Measurements from ENCODE around the gene CYP4V2.
A peak's percentile ranks its signal among the peaks of the same experiment; 100 is the strongest.

The CYP4V2 gene

DNA sequence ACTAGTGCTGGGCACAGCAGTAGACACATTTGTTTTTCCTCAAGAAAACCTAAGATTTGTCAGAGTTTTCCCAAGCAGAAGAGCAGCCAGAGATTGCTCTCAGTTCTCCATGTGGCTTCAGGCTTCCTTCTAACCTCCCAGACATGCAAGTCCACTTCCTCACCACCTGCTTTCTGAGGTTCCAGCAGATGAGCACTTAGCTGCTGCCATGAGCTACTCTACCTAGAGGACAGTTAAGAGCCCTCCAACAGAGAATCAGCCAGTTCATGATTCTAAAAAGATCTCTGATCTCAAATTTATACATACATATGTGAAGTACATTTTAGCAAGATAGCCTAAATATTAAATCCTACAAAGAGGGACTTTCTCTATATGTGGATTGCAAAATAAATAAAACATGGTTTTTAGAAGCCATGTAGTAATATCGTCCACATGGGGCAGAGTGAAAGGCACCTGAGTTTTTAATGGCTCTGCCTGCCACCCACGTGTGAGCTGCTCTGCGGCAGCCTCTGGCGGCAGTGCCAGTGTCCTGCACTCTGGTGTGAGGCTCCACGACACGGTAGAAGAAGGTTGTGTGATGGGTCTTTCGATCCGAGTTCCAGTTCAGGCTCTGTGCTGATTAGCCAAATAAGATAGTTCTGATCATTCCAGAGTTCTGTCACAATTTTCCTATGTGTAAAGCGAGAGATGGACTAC is 10.3 kb downstream of the CYP4V2 start:
- Mint-ChIP-seq H3K36me3 (ENCODE audit: low read depth) (peaks cover 18% of the 10 kb centered on the region), H3K27ac (no peak overlapping the region), H3K27me3 (no peaks in the 10 kb centered on the region), H3K4me3 (no peak overlapping the region), H3K4me1 (ENCODE audit: low read depth) (peaks cover 10% of the 10 kb centered on the region), H3K9me3 (no peaks in the 10 kb centered on the region)
- peak; percentile 58 for DNase-seq

DNA sequence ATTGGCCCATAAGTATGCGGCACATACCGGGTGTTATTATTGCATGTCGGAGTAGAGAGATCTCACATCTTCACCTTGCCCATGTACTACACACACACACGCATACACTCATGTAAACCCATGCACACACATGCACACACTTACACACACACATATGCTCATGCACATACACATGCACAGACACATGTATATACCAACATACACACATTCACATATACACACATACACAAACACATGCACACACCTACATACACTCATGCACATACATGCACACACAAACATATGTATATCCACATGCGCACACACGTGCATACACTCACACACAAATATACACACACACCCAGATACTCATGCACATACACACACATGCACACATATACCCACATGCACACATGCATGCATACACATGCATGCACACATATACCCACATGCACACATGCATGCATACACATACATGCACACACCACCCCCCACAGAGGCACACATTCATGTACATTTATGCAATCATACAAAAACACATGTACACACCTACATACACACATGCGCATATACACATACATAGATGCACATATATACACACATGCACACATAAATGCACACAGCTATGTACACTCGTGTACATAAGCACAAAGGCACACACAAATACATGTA is 11.2 kb downstream of the CYP4V2 start:
- Mint-ChIP-seq H3K36me3 (ENCODE audit: low read depth) (peaks cover 11% of the 10 kb centered on the region), H3K27me3 (no peaks in the 10 kb centered on the region), H3K9me3 (no peaks in the 10 kb centered on the region), H3K4me3 (no peak overlapping the region), H3K27ac (no peak overlapping the region), H3K4me1 (ENCODE audit: low read depth) (peaks cover 8% of the 10 kb centered on the region)
- DNase-seq = no peak

DNA sequence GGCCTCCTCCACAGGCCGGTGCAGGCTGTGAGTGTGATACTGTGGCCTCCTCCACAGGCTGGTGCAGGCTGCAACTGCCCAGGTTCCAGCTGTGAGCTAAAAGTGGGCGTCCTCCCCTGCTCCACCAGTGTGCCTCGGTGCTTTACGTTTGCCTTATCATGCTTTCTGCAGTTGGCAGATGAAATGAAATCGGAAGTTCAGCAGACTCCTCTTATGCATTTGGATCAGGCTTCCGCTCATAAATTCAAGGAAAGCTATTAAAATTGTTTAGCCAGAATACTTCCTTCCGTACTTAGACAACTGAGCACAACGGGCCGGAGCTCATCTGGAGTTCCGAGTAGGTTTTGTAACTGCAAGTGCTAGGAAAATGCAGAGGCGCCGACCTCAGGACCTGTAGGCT is 12.0 kb downstream of the CYP4V2 start:
- Mint-ChIP-seq H3K4me3 (no peak overlapping the region), H3K9me3 (no peaks in the 10 kb centered on the region), H3K4me1 (ENCODE audit: low read depth) (peaks cover 8% of the 10 kb centered on the region), H3K36me3 (ENCODE audit: low read depth) (peaks cover 6% of the 10 kb centered on the region), H3K27ac (no peak overlapping the region), H3K27me3 (no peaks in the 10 kb centered on the region)
- DNase-seq = no peak

DNA sequence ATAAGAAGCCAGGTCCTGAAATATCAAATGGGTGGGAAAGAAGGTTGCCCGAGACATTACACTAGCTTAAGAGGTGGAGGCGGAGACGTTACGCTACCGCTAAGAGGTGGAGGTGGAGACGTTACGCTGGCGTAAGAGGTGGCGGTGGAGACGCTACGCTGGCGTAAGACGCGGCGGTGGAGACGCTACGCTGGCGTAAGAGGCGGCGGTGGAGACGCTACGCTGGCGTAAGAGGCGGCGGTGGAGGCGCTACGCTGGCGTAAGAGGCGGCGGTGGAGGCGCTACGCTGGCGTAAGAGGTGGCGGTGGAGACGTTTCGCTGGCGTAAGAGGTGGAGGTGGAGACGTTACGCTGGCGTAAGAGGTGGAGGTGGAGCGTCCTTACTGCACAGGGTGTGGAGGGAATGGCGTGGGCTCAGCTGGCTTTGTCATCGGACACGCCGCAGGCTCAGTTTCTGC is 12.8 kb downstream of the CYP4V2 start:
- no peak for DNase-seq
- Mint-ChIP-seq H3K27me3 (no peaks in the 10 kb centered on the region), H3K36me3 (ENCODE audit: low read depth) (peaks cover 13% of the 10 kb centered on the region), H3K27ac (peak overlapping the region; percentile 4), H3K4me1 (ENCODE audit: low read depth) (peaks cover 8% of the 10 kb centered on the region), H3K9me3 (peaks cover 2% of the 10 kb centered on the region), H3K4me3 (no peak overlapping the region)

DNA sequence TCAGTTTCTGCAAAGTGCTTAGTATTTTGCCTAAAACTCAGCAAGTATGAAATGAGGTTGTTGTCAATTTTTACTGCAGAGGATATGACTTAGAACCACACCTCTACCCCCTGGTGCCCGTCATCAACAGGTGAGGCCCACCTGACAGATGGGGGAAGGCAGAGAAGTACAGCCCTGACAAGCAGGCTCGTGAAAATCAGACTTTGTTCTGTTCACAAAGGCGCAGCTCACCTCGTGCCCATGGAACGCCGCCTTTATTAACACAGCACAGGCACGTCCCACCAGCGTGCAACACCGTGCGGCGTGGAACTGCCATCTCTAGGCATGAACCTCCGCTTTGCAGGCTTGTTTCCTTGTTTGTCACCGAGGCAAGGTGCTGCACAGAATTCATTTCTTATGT is 13.3 kb downstream of the CYP4V2 start:
- H3K4me1 Mint-ChIP-seq (ENCODE audit: low read depth) = peaks cover 8% of the 10 kb centered on the region
- peaks cover 4% of the 10 kb centered on the region for H3K9me3 Mint-ChIP-seq
- no peaks in the 10 kb centered on the region for H3K27me3 Mint-ChIP-seq
- H3K4me3 Mint-ChIP-seq = no peak overlapping the region
- DNase-seq = no peak
- no peak overlapping the region for H3K27ac Mint-ChIP-seq
- H3K36me3 Mint-ChIP-seq (ENCODE audit: low read depth) = peaks cover 18% of the 10 kb centered on the region

DNA sequence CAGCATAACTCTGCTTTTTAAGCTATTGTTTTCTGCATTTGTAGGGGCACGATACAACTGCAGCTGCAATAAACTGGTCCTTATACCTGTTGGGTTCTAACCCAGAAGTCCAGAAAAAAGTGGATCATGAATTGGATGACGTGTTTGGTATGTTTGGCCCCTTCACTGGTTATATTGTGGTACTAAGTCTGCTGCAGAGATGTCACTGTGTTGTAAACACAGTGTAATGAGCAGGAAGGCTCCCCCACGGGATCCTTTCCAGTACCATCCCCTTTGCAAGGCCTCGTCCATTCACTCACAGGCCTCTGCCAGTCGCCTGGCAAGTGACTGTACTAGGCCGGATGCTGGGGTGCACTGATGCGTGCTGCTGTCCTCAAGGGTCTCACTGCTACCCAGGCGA is 13.8 kb downstream of the CYP4V2 start:
- H3K4me1 Mint-ChIP-seq (ENCODE audit: low read depth) = peaks cover 8% of the 10 kb centered on the region
- DNase-seq = no peak
- H3K36me3 Mint-ChIP-seq (ENCODE audit: low read depth) = peaks cover 23% of the 10 kb centered on the region
- no peaks in the 10 kb centered on the region for H3K27me3 Mint-ChIP-seq
- H3K4me3 Mint-ChIP-seq = no peak overlapping the region
- no peak overlapping the region for H3K27ac Mint-ChIP-seq
- peaks cover 4% of the 10 kb centered on the region for H3K9me3 Mint-ChIP-seq

DNA sequence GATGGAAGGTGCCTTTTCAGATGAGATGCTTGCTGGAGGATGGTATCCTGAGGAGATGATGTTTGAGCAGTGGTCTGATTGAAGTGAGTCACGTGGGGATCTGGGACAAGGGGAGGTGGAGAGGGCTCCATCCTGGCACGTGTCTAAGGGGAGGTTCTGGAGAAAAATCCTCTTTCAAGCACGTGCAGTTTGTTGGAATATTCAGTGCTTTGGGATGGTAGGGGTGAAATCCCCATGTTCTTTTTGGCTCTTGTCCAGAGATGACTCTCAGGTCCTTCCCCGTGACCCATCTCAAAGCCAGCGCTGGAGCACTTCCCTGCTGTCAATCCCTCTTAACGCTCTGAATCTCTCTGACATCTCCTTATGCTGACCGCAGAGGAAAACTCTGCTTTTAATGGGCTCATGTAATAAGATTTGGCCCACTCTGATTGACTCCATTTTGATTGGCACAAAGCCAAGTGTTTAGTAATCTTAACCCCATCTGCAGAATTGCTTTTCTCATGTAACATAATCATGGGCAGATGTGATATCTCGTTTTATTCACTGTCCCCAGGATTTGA is 25.2 kb downstream of the CYP4V2 start:
- Mint-ChIP-seq H3K36me3 (ENCODE audit: low read depth) (peaks cover 10% of the 10 kb centered on the region), H3K9me3 (peaks cover 2% of the 10 kb centered on the region), H3K27ac (no peak overlapping the region), H3K27me3 (no peaks in the 10 kb centered on the region), H3K4me1 (ENCODE audit: low read depth) (no peaks in the 10 kb centered on the region), H3K4me3 (no peak overlapping the region)
- DNase-seq = no peak

DNA sequence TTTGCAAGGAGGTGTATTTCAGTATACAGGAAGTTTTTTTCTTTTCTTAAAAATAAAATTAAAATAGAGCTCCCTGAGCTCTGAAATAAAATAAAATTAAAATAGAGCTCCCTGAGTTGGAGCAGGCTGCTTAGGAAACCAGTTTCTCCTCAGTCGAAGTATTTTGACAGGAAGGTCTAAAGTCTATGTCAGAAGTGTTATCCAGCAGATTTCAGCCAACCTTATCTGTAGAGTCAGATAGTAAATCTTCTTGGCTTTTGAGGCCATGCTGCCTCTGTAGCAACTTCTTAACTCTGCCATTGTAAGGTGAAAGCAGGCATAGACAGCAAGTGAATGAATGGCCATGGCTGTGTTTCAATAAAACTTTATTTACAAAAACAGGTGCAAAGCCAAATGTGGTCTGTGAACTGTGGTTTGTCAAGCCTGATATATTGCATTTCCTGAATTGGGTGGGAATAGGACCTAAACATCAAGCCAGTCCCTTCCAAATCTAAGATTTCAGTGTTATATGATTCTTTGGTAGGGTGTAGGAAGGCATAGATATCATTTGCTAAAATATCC is 26.4 kb downstream of the CYP4V2 start:
- Mint-ChIP-seq H3K27ac (no peak overlapping the region), H3K27me3 (no peaks in the 10 kb centered on the region), H3K36me3 (ENCODE audit: low read depth) (no peaks in the 10 kb centered on the region), H3K4me3 (no peak overlapping the region), H3K4me1 (ENCODE audit: low read depth) (no peaks in the 10 kb centered on the region), H3K9me3 (peaks cover 2% of the 10 kb centered on the region)
- DNase-seq = no peak

DNA sequence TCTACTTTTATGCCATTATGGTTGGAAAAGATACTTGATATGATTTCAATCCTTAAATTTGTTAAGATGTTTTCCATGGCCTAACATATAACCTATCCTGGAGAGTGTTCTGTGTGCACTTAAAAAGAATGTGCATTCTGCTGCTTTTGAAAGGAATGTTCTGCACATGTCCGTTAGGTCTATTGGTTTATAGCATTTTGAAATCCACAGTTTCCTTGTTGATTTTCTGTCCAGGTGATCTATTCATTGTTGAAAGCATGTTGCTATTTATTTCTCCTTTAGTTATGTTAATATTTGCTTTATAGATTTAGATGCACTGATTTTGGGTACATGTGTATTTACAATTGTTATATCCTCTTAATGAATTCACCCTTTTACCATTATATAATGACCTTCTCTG is 30.3 kb downstream of the CYP4V2 start:
- Mint-ChIP-seq H3K36me3 (ENCODE audit: low read depth) (peaks cover 23% of the 10 kb centered on the region), H3K4me3 (no peak overlapping the region), H3K27ac (no peak overlapping the region), H3K9me3 (peaks cover 25% of the 10 kb centered on the region), H3K4me1 (ENCODE audit: low read depth) (no peaks in the 10 kb centered on the region), H3K27me3 (no peaks in the 10 kb centered on the region)
- no peak for DNase-seq

DNA sequence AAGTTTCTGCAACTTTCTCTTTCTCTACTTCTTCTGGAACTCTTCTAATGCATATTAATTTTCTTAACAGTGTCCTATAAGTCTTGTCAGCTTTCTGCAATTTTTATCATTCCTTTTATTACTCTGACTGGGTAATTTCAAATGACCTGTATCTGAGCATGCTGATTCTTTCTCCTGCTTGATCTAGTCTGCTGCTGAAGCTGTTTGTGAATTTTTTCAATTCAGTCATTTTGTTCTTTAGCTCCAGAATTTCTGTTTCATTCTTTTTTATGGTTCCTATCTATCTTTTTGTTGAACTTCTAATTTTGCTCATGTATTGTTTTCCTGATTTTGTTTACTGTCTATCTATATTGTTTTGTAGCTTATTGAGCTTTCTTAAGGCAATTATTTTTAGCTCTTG is 34.5 kb downstream of the CYP4V2 start:
- Mint-ChIP-seq H3K27me3 (no peaks in the 10 kb centered on the region), H3K36me3 (ENCODE audit: low read depth) (peaks cover 23% of the 10 kb centered on the region), H3K4me1 (ENCODE audit: low read depth) (no peaks in the 10 kb centered on the region), H3K9me3 (peaks cover 23% of the 10 kb centered on the region), H3K4me3 (no peak overlapping the region), H3K27ac (no peak overlapping the region)
- DNase-seq = no peak

DNA sequence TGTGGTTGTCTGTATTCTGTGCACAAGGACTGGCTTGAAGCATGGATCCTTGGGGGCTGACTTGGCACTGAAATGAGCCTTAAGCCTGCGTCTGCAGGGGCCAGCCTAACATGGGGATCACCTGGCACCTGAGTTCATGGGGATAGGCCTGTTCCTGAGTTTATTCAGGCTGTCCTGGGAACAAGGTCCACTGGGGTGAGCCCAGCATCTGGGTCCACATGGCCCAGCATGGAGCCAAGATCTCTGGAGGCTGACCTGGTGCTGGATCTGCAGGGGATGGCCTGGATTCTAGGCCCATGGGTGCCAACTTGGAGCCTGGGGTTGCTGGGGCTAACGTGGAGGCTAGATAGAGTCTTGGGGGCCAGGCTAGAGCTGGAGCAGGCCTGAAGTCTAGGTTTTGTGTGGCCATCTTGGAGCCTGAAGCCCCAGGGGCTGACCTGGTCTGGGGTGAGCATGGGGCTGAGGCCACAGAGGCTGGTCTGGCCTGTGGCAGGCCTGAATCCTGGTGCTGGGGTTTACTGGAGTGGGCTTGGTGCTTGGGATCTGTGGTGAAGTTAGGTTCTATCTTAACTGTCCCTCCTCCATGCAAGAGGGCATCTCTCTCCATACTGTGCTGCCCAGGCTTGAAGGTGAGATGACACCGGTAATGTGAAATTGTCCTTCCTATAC is 35.3 kb downstream of the CYP4V2 start:
- no peak for DNase-seq
- peaks cover 23% of the 10 kb centered on the region for H3K9me3 Mint-ChIP-seq
- H3K4me1 Mint-ChIP-seq (ENCODE audit: low read depth) = no peaks in the 10 kb centered on the region
- H3K36me3 Mint-ChIP-seq (ENCODE audit: low read depth) = peaks cover 23% of the 10 kb centered on the region
- no peak overlapping the region for H3K27ac Mint-ChIP-seq
- no peak overlapping the region for H3K4me3 Mint-ChIP-seq
- H3K27me3 Mint-ChIP-seq = no peaks in the 10 kb centered on the region

DNA sequence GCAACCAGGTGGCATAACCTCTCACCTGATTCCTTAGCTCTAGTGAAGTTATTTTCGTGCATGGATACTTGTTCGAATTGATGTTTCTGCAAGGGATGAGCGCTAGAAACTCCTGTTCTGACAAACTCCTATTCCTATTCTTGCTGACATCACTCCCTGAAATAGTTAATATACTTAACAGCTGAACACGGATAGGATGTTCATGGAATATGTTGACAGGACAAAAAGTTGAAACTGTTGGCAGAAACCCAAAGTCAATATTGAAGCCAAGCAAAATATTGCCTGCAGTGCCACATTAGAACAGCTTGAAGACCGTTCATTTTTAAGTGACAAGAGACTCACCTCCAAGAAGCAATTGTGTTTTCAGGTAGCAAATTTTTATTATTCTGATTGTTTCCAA is 35.9 kb downstream of the CYP4V2 start, which contains the start of gene KLKB1:
TSS of gene KLKB1 (plus strand) at position 287 of the 400 bp plus-strand sequence. CDS start 689 bp downstream, outside the sequence.
- Mint-ChIP-seq H3K9me3 (peaks cover 23% of the 10 kb centered on the region), H3K36me3 (ENCODE audit: low read depth) (peaks cover 23% of the 10 kb centered on the region), H3K27me3 (no peaks in the 10 kb centered on the region), H3K27ac (no peak within 1 kb of the TSS), H3K4me1 (ENCODE audit: low read depth) (no peaks in the 10 kb centered on the region), H3K4me3 (no peak within 1 kb of the TSS)
- DNase-seq = no peak

DNA sequence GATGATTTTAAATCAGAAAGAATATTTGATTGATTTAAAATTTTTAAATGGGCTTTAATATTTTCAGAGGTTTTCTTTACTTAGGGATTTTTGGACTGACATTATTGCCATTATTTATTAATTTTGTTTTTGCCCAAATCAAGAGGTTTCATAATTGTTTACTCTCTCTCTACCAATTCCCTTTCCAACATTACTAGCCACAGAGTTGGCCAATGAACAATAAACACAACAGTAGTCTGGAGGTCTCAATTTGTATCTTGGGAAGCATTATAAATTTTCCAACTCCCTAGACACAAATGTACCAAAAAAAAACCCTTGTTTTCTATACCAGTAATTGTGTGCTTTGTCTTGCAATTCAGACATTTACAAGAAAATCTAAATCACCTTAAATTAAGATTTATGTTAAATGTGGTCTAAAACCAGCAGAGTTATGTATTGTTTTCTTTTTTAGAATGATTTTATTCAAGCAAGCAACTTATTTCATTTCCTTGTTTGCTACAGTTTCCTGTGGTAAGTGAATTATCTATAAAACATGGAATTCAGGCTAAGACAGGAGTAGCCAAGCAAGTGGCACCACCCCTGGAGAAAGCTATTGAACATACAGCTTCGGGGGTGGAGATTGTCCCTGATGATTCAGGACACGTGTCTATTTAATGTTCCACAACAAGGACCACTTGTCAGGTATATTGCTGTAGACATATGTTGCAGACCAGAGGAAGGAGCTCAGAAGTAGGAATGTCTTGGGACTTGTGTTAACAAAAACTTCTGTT is 36.6 kb downstream of the CYP4V2 start:
- no peak overlapping the region for H3K4me3 Mint-ChIP-seq
- H3K4me1 Mint-ChIP-seq (ENCODE audit: low read depth) = no peaks in the 10 kb centered on the region
- no peak overlapping the region for H3K27ac Mint-ChIP-seq
- peaks cover 23% of the 10 kb centered on the region for H3K9me3 Mint-ChIP-seq
- no peaks in the 10 kb centered on the region for H3K27me3 Mint-ChIP-seq
- no peak for DNase-seq
- peaks cover 23% of the 10 kb centered on the region for H3K36me3 Mint-ChIP-seq (ENCODE audit: low read depth)

DNA sequence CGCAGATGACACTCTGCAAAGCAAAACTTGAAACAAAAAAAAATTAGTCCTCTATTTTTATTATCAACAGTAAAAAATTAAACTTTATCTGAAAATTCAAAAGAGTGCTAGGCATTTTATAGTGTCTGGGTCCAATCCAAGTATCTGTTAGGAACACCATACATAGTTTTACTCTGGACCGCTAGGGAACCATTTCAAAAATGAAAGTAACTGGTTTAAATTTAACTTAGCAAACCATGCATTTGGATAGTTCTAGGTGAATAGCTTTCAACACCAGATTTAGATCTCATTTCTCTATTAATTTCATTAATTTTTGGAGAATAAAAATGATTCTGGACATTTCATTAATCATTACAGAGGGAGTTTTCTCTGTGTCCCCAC is 37.1 kb downstream of the CYP4V2 start:
- Mint-ChIP-seq H3K27me3 (no peaks in the 10 kb centered on the region), H3K4me3 (no peak overlapping the region), H3K27ac (no peak overlapping the region), H3K9me3 (peaks cover 17% of the 10 kb centered on the region), H3K36me3 (ENCODE audit: low read depth) (peaks cover 17% of the 10 kb centered on the region), H3K4me1 (ENCODE audit: low read depth) (no peaks in the 10 kb centered on the region)
- DNase-seq = no peak
